CD4-positive, alpha-beta T cell treated with Interleukin-21 for 1 hour (primary cell): Measurements from ENCODE around the gene SLC5A3.

ENCODE experiments used
- DNase-seq: peaks from one replicate; pipeline ENCODE4 v3.0.0-alpha.2; 2020

Gene SLC5A3

DNA sequence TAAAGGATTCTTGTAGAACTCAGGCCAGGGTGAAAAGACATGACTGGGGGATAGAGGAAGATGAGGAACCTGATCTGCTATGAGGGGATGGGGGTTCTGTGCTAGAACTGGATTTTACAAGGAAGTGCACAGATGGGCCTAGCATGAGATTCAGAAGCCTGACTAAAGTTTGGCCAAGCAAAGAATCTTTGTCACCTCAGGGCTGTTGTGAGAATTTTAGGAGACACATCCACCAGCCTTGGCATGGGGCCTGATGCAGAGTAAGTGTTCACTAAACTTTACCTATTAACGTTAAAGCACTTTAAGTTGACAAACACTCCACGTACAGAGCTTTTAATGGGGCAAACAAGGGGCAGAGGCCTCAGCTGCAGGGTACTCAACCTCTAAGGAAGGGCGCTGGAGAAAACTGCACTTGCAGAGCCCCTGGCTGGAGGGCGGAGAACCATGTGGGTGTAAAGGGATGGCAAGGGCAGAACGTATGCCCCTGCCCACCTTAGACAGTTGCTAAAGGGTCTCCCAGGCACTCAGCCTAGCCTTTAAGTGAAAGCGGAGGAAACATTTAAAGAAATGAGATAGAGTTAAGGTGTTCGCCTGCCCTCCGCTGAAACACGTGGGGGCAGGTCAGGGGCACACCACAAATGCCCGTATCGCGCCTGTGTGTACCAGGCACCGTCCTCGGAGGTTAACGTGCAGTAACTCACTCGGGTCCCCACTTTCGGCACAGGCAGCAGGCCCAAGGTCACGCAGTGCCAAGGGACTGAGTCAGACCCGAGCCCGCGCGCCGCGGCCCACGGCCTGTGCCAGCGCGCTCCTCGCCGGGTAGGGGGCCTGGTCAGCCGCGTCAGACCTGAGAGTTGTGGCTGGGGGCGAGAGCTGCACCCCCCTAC, 990 bp upstream of the SLC5A3 start:
- no peak for DNase-seq

DNA sequence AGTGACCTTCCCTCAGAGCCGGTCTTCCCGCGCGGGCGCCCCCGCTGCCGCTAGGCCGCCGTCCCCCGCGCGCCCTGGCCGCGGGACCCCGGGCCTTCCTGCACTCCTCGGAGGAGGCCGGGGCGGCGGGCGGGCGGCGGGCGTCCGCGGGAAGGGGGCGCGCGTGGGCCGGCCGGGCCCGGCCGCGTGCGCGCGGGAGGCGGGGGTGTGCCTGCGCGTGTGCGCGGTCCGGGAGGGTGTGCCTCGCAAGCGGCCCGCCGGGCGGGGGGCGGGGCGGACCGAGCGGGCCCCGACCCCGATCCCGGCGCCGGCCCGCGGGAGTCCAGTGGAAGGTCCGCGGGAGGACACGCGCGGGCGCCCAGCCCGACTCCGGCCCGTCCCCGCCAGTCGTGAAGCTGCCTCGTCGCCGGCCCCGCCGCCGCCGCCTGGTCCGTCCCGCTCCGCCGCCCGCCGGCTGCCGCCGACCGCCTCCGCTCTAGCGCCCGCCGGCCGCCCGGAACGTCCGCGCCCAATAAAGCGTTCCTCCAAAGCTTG, 438 bp downstream of the SLC5A3 start:
- DNase-seq = peak; percentile 56

DNA sequence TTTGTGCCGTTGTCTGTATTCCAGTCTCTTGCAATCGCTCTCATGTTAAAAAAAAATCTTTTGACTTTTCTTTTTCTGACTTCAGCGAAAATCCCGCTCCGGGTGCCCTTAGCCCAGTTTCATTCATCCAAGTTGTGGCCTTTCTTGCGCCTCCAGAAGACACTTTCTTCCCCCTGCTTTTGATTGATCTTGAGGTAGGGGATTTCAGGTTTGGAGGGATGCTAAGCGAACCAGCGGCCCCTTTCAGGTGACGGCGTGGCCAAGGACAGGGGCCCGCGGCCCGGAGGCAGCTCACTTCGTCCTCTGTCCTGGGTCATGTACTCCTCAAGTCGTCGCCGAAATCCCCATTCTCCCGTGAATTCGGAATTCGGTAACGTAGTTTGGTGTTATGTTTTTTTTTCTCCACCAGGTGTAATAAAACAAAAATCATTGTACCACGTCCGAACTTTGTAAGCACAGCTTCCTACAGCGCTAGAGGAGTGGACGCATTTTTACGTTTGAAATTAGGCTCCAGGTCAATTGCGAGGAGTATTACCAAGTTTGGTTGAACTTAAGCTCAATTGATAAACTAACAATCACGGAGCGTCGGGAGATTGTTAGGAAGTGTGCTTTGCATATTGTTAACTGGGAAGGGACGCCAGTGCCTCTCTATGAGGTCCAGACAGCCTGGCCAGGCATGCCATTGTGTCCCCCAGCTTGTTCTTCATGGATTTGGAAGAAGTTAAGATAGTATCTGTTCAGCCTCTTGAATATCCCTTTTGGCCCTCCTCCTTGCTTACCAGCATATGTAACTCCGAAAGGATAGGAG, 1.1 kb downstream of the SLC5A3 start:
- DNase-seq = no peak

DNA sequence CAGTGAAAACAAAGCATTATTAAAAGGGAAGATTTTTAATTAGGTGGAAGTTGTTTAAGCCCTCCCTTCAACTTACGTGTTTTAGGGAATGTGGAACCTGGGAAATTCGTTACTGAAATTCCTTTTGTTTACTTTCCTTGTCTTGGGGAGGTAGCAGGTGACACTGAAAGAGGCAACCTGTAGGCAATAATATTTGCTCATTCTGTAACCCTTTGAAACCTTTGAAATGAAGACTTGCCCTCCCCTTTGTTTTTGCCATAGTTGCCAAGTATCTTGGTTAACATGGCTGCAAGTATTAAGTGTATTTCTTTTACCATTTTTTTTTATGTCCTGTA, 1.7 kb downstream of the SLC5A3 start:
- DNase-seq = no peak

DNA sequence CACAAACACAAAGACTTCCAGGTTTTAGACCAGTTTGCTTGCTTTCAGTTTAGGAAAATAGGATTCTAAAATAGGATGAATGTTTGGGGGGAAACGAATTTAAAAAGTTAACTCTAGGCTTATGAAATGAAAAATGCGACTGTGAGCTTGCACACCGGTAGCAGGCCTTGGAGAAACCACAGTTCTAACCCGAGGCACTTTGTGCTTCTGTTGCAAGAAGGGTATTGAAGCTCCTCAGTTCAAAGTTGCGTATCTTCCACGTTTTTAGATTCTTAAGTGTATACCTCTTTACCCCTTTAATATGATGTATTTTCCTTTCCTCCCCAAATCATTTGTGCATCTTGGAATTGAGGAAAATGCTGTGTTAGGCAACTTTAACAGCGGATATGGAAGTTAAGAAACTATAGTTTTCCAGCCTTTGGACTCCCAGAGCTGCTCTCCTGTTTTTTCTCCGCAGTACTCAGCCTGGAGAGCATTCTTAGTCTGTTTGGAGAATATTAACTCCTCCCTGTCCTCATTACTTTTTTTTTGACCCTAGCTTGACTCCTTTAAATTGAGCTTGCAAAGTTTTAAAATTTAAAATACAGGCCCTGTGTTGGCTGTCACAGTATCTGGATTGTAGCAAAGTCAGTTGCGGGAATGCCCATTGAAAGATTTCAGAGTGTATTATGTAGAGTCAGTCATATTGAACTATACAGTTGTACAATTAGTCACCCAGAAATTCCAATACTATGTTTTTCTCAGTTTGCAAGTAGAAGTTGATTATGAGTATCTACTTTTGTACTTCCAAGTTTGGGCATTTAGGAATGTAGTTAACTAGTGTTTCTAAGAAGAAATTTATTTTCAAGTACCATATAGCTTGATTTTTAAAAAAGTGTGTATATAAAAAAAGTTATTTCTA, 2.6 kb downstream of the SLC5A3 start:
- no peak for DNase-seq

DNA sequence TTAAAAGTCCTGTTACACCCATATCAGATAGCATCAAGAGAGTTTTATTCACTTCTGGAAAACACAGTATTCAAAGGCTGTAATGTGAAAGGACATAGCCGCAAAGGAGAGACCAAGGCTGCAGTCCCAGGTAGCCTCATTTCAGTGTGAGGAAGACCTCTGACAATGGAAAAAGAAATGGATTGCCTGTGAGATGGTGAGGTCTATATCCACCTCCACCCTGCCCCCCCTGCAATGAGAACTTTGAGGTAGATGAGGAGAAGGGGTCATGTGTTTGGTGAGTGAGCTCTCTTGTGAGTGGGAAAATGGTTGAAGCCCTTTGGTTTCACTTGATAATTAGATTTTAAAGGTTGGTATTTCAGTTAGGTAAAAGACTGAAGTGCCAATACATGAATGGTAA, 3.5 kb downstream of the SLC5A3 start:
- no peak for DNase-seq

DNA sequence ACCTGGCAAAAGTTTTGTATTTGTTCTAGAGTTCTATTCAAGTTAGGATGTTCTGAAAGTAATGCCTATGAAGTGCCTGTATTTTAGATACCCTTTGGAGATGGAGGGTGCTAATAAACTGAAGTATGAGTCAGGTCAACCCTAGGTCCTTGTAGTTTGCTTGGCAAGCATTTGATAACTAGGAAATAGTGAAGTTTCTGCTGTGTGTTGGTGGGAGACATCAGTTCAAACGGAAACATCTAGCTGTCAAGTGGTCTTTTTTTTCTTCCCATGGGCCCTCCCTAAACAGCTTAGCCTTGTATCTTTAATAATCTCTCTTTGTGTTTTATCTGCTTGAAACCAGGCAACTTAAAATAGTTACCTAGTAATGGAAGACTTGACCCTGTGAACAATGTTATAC, 4.5 kb downstream of the SLC5A3 start:
- no peak for DNase-seq

DNA sequence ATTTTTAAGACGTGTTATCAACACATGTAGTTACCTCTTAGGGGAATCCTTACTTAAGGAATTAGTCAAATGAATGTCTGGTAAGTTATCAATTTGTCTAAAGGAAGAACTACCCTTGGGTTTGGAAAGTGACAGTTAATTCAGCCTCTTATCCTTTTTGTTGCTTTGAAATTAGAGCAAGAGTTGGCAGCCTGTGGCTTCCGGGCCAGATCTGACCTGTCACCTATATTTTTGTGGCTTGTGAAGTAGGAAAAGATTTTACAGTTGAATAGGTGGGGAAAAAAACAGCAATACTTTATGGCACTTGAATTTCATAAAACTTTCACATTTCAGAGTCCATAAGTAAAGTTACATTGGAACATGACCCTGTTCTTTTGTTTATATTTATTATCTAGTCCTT, 5.5 kb downstream of the SLC5A3 start:
- DNase-seq = peak; percentile 27

DNA sequence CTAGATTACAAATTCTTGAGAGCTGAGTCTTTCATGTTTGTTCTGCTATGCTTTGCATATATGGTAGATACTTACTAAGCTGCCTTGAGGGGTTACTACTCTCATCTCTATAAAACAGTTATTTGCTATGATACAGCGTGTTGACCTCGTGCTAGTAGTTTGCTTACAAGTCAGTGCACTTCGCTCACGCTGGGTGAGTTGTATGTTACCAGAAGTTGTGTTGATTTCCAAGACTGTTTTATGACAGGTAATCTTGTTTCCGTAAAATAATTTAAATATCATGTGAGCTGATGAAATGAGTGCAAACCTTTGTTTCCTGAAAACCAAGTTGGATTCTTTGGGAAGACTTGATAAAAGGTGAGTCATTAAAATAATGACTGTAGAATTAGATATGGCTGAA, 7.3 kb downstream of the SLC5A3 start:
- DNase-seq = no peak

DNA sequence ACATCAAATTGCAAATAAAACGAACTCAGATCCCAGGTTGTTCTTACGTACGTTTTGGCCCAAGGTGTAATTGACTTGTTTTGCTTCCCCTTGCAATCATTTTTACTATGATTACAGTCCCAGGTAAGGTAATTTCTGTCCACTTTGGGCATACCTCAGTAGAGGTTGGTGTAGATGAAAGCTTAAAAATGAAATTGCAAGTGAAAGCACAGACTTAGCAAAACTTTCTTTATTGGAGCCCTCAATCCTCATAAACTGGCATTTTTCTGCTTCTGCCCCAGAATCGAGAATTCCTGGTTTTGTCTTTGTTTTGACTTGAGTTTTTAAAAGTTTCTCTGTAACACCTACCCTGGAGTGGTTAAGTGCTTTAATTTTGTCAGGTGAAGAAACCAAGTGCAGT, 9.4 kb downstream of the SLC5A3 start:
- no peak for DNase-seq

DNA sequence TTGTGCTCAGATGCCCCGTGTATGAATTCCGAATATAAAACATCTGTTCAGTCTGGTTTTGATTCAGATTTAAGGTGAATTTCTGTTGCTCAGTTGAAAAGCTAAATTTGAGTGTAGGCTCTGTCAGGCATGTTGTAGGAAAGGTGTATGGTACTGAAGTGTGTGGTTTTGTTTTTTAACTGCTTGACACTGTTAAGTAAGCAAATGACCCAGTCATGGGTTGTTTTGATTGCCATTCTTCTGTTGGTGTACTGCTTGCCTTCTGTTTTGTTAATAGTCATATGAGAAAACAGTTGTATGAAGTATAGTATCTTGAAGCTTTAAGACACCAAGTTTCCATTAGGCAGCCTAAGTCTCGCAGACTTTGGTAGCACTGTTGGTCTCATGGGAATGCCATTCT, 10.0 kb downstream of the SLC5A3 start:
- DNase-seq = no peak

DNA sequence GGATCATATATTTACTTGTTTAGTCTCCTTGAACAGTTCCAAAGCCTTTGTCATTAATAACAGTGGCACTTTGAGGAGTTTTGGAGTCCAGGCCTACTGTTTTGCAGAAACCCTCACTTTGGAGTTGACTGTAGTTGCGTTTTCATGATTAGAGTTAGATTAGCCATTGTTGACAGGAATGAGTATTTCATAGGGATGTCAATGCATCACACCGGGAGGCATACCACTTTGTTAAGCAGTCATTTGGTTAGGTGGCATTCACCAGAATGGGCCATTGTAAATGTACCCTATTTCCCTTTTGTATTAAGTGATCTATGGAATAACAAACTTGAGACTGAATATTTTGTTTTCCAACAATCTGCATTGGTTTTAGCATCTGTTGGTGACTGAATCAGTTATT, 11.8 kb downstream of the SLC5A3 start:
- DNase-seq = no peak

DNA sequence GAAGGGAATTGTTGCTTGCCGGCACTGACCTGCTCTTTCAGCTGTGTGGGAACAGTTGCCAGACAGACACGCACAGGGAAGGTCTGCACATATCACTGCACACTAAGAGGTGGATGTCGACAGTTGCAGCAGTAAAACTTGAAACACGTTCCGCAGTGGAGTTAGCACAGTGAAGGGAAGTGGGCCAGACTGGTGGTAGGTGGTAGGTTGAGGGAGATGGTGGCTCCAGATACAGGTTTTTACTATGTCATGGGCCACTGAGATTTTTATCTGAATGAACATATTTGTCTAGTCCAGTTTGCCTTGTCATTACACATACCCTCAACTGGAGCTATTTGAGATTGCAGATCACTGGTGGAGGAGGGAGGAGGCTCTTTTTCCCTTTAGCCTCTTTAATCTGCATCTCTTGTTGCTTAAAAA, 13.5 kb downstream of the SLC5A3 start:
- peak; percentile 17 for DNase-seq

DNA sequence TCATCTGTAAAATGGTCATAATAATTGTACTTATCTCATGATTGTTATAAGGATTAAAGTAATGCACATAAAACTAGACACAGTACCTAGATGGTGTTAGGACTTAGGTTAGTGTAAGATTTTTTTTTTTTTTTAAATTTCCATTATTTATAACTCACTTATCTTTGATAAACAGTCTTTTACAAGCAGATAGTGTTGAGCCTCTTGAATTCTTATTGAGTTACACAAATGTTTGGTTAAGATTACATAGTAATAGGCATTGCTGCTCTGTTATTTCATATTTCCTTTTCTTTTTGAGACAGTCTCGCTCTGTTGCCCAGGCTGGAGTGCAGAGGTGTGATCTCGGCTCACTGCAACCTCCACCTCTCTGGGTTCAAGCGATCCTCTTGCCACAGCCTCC, 15.4 kb downstream of the SLC5A3 start:
- DNase-seq = no peak

DNA sequence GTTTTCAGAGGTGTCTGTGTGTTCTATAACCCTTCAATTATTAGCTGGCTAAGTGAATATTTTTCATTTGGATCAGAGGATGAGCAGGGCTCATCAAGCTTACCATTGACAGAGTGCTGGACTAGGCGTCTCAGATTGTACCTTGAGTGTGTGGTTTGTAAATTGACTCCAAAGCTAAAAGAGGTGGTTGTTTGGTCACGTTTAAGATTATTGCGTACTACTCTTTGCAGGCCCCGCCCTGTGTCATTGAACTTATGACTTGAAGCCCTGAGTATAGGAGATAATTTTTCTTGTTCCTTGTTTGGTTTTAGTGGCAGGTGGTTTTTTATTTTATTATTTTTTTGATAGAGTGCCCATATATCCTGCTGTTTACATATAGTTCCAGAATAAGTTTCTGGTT, 17.7 kb downstream of the SLC5A3 start:
- no peak for DNase-seq

DNA sequence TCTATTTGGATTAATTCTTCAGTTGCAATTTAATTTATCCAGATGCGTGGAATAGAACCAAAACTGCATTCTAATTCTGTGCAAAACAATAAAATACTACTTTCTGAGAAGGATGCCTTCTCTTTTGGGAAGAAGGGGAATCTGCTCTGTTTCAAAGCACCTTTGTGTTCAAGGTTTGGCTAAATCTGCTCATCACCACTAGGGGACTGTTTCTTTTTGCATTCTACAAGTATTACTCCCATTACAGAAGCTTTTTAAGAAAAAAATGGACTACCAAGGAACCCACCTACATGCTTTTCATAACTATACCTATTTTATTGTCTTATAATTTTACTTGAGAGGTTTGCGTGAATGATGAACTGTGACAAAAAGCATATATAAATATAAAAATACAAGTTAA, 18.2 kb downstream of the SLC5A3 start:
- DNase-seq = no peak

DNA sequence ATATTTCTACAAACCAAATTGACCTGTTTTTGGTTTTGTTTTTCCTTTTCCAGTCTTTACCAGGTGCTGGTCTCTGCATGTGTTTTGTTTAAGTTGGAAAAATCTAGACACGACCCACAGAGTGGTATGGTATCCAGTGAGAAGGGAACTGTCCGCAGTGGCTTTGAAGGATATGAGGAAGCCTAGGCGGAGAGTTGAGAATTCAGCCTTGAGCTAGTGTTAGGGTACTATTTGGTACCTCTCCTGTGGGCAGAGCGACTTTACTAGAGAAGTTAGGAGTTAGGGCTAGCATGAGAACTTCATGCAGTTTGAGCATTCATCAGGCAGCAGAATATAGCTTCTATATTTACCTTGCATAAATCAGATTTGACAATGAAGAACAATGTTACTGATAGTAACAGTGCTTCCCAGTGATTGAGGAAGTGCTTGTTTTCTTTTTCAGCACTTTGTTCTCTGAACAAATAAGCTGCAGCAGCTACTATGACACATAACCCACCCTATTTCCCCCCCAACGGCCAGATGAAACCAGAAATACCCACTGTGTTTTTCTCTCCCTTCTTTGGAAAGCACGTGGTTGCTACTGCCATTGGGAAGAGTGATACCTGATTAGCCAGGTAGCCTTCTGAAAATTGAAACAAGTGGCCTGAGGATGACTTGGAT, 19.0 kb downstream of the SLC5A3 start:
- no peak for DNase-seq

DNA sequence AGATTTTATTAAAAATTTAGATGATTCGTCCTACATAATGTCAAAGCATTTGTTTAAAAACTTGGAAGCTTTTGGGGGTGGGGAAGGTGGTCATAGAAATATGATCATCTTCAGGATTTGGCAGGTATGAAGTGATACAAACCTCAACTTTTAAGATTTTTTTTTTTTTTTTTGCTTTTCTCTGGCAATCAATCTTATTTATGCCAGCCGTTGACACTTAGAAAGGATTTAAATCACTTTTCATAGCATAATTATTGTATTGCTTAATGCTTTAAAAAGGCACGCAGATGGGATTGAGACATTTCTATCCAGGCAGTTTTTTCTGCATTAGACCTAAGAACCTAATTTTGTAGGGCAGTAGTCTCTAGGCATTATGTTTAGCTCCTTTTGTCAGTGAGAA, 19.7 kb downstream of the SLC5A3 start:
- no peak for DNase-seq

DNA sequence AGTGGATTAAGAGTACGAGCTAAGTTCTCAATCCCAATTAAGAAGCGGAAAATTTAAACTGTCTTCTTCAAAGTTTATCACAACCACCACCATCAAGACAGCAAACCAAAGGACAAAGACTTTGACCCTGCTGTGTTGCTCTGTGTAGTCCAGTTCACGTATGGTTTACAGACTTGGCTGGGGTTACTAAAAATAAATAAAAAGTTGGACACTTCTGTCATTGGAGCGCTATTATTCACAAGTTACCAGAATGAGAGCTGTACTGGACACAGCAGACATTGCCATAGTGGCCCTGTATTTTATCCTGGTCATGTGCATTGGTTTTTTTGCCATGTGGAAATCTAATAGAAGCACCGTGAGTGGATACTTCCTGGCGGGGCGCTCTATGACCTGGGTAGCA, 21.6 kb downstream of the SLC5A3 start:
- DNase-seq = no peak

DNA sequence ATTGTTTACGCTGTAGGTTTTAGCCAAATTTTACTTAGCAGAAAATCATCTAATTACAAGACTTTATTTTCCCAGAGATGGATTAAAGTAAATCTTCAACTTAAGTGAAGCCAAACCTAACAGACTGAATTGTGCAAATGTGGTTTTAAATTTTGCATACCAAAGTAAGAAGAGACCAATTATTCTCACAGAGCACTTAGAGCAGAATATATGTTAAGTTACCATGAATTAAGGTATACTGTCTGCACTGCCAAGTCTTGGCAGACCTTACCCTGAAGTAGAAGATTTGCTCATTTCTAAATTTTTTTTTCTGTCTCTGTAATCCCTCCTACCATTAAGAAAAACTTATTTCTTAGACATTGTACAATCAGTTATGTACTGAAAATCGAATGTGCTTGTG, 24.1 kb downstream of the SLC5A3 start:
- no peak for DNase-seq

DNA sequence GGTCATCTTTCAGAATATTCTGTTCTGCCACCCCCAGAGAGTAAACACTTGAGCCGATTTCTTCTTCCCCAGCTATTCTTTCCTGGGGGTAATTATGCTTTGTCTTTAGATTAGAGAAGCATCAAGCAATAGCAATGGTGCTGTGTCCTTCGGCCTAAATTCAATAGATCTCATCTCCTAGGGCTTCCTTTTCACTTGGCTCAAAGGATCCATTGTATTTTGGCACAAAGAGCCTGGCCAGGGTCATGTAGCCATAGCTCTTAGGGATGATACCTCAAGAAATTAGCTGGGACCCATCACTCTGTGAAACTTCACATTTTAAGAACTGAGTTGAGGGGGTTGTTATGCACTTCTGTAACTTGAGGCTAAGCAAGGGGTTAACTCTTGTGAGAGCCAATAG, 27.0 kb downstream of the SLC5A3 start:
- DNase-seq = no peak

DNA sequence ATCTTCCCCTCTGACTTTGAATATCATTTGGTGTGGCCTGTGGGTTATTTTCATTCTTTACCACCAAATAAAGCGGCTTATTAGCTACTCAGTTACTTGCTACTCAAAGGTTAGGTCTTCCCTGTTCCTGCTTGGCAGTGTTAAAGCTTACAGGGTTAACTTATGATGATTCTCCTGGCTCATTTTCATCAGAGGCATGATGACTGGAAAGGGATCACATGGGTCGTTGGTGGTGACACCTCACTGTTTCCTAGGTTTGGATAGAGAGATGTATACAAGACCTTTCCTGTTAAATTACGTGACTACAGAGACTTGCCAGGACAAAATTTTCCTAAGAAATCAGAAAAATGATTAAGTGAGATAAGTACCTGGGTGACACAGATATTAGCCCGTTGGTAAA, 27.4 kb downstream of the SLC5A3 start:
- no peak for DNase-seq
